GM12878 (cell line): ENCODE data around the gene ABCB9. TPM values are rescaled to one million over a fixed set of nuclear protein-coding genes. Genes with fewer than 3 reads are reported as not detected.
A peak's percentile ranks its signal among the peaks of the same experiment; 100 is the strongest.

Experiments used
- ATAC-seq: fragments of 200-7000 bp; cut with Tn5 transposase; 3 replicates; pipeline ENCODE4 v1.9.1; 2020; ENCODE audit warnings: mild to moderate bottlenecking, moderate library complexity
- BruUV-seq: library from RNA; stranded (reverse); fragments of 400-500 nt; replicated peaks from 2 replicates; lab custom pipeline; 2021; lab: Mats Ljungman, UMichigan
- CTCF ChIA-PET: fragments of 300-600 bp; sonication (Branson Sonifier 250); formaldehyde crosslinking; extraction: SDS; loops from one replicate; lab custom pipeline; 2021; ENCODE audit warnings: inconsistent platforms; lab: Yijun Ruan, JAX
- POLR2A ChIA-PET: fragments of 350-600 bp; formaldehyde crosslinking; extraction: SDS; loops from one replicate; lab custom pipeline; 2021; ENCODE audit warnings: inconsistent platforms; lab: Charles Lee
- RAD21 ChIA-PET: fragments of 300-600 bp; sonication (Branson Sonifier 250); formaldehyde crosslinking; loops from one replicate; lab custom pipeline; 2023; ENCODE audit warnings: antibody characterized with exemption; ENCODE audit not compliant: unreplicated experiment; lab: Charles Lee
- SMC1A ChIA-PET: fragments of 300-600 bp; sonication (Branson Sonifier 250); formaldehyde crosslinking; loops from one replicate; lab custom pipeline; 2023; ENCODE audit not compliant: unreplicated experiment, uncharacterized antibody; lab: Charles Lee
- DNase-seq: peaks from one replicate; pipeline ENCODE4 v3.0.0-alpha.2; 2011; ENCODE audit warnings: low read depth, low spot score
- FAIRE-seq: peaks from 3 replicates; lab custom pipeline; 2011; peaks lifted over from hg19 to GRCh38; lab: Jason Lieb, UNC
- H2AFZ ChIP-seq: 2 replicates; pipeline ENCODE4 v1.6.0; 2011; ENCODE audit warnings: low read depth, low read length, control low read depth; ENCODE audit not compliant: control insufficient read depth
- H3K27ac ChIP-seq: 2 replicates; pipeline ENCODE4 v1.5.1; 2011; ENCODE audit warnings: control low read depth; ENCODE audit not compliant: control insufficient read depth, insufficient read depth
- H3K27me3 ChIP-seq, 2 experiments: replicated peaks in 1 of 2; 2 replicates each; pipeline versions ENCODE4 v1.6.0 to v1.6.1; 2011; ENCODE audit warnings: low read length in 1 of 2; ENCODE audit not compliant: control insufficient read depth in 2 of 2, insufficient read depth in 2 of 2
- H3K36me3 ChIP-seq, 2 experiments: 2 replicates each; pipeline ENCODE4 v1.5.1; 2011; ENCODE audit warnings: low read length in 1 of 2; ENCODE audit not compliant: control insufficient read depth in 2 of 2, insufficient read depth in 2 of 2
- H3K4me1 ChIP-seq: 2 replicates; pipeline ENCODE4 v1.6.1; 2011; ENCODE audit warnings: mild to moderate bottlenecking, low read length, moderate library complexity, mixed read lengths; ENCODE audit not compliant: control insufficient read depth, insufficient read depth
- H3K4me2 ChIP-seq: 2 replicates; pipeline ENCODE4 v1.6.0; 2011; ENCODE audit warnings: control low read depth; ENCODE audit not compliant: control insufficient read depth, insufficient read depth
- H3K4me3 ChIP-seq: fragments of 200-600 bp; sonication (generic); 2 replicates; pipeline ENCODE4 v1.5.1; 2016
- H3K79me2 ChIP-seq: 2 replicates; pipeline ENCODE4 v1.6.0; 2011; ENCODE audit warnings: low read length; ENCODE audit not compliant: control insufficient read depth, insufficient read depth
- H3K9ac ChIP-seq: 2 replicates; pipeline ENCODE4 v1.8.0; 2011; ENCODE audit warnings: low read length, control low read depth, mixed read lengths; ENCODE audit not compliant: control insufficient read depth, insufficient read depth
- H3K9me3 ChIP-seq: replicated peaks from 3 replicates; pipeline ENCODE4 v1.5.1; 2011; ENCODE audit warnings: mild to moderate bottlenecking, low read length; ENCODE audit not compliant: control insufficient read depth, insufficient read depth
- H4K20me1 ChIP-seq: 2 replicates; pipeline ENCODE4 v1.6.0; 2011; ENCODE audit not compliant: control insufficient read depth, insufficient read depth
- MYB ChIP-seq: fragments of 150-350 bp; IDR thresholded peaks from 2 replicates; pipeline ENCODE4 v1.6.1; 2014; ENCODE audit warnings: mild to moderate bottlenecking, low read depth, low read length, borderline replicate concordance
- SMARCA5 ChIP-seq: fragments of 450-650 bp; IDR thresholded peaks from 2 replicates; pipeline ENCODE4 v1.6.1; 2017; ENCODE audit warnings: mild to moderate bottlenecking
- USF1 ChIP-seq: IDR thresholded peaks from 2 replicates; pipeline ENCODE4 v1.6.1; 2011; ENCODE audit warnings: borderline replicate concordance, low read depth, mild to moderate bottlenecking, moderate library complexity, mixed read lengths, low read length; ENCODE audit not compliant: insufficient read depth; ENCODE audit errors: extremely low read length
- WGBS: methylation state at CpG from one replicate; pipeline ENCODE4 v1.1.6; 2016; ENCODE audit warnings: low lambda C conversion rate; ENCODE audit not compliant: insufficient replicate concordance, insufficient coverage; ENCODE audit errors: missing lambda C conversion rate; 5-methylcytosine and 5-hydroxymethylcytosine counted together
- in situ Hi-C: fragments of 300-500 bp; cut with MboI; formaldehyde crosslinking; loops from 9 replicates; pipeline ENCODE4 v1.14.3; 2018; ENCODE audit warnings: mixed read lengths
- intact Hi-C: fragments of 100-400 bp; cut with micrococcal nuclease; formaldehyde crosslinking; loops from one replicate; pipeline ENCODE4 v1.14.2; 2022; ENCODE audit not compliant: unreplicated experiment
- polyA plus RNA-seq, 11 experiments: library from polyadenylated mRNA; depleted of rRNA in 4 of 11; unstranded in 6 of 11; stranded (reverse) in 5 of 11; fragments of >200 nt; fragmentation: Nextera tagmentation in 4 of 11; fragmentation: Illumina TruSeq in 1 of 11; extraction: Ambion mirVana in 4 of 11; extraction: Trizol in 1 of 11; gene quantifications; 1 replicate in 1 of 11; 2 replicates in 10 of 11; pipeline versions ENCODE4 v1.2.1 to v1.2.3, GENCODE V29; 2011 to 2016; ENCODE audit warnings: inconsistent platforms in 2 of 11, missing spikeins in 2 of 11, low read depth in 1 of 11
- total RNA-seq, 4 experiments: library from RNA; depleted of rRNA in 3 of 4; stranded (reverse); fragments of >200 nt in 3 of 4; fragmentation: Illumina TruSeq in 1 of 4; extraction: Trizol in 1 of 4; gene quantifications; 2 replicates each; pipeline versions ENCODE4 v1.2.1 to v1.2.3, GENCODE V29; 2013 to 2021

ABCB9 gene
- total and polyA plus RNA-seq, 10 of the 15 experiments (the other 5 are each of a cell fraction or from before 2014, with no cell fraction given), result 0.37 to 4.9 (median 3.1) TPM

GRCh38 chr12:122947352-122947792, 18.9 kb downstream of the ABCB9 start:
- RAD21 ChIA-PET, result interaction anchor here (0.5 to 0.9 kb wide), 2 partner anchors 20 to 27 kb away, joined by 3 read pairs; no protein-coding TSS in a partner anchor
- no peak overlapping the region; the same call in 1 of the 2 replicates for H3K4me2 ChIP-seq
- TF ChIP-seq MYB, result no peak
- TF ChIP-seq SMARCA5, result no peak
- peak; percentile 8 for TF ChIP-seq USF1
- TF ChIP-seq, all 136 proteins: peak for 1
- intact Hi-C loops (no loop called here), in situ Hi-C loops (no loop called here)
- BruUV-seq, result no TSS peak
- POLR2A ChIA-PET, result interaction anchor here (1.1 kb wide), 1 partner anchor 76 kb away, joined by 4 read pairs; no protein-coding TSS in a partner anchor
- SMC1A ChIA-PET, result interaction anchor here (1.0 to 3.0 kb wide), 3 partner anchors 20 to 154 kb away, joined by 3 to 14 read pairs (median 5); no protein-coding TSS in a partner anchor
- H4K20me1 ChIP-seq, result no peaks in the 10 kb centered on the region
- peaks cover 36% of the 10 kb centered on the region for H3K4me1 ChIP-seq
- FAIRE-seq (no peak), ATAC-seq (no peak), DNase-seq (no peak)
- H3K36me3 ChIP-seq, result no peaks in the 10 kb centered on the region
- H3K27me3 ChIP-seq, result no peaks in the 10 kb centered on the region
- no peak overlapping the region for H3K9ac ChIP-seq
- WGBS, result 56% methylated on average over 15 of the region's 15 CpGs
- no peaks in the 10 kb centered on the region for H3K79me2 ChIP-seq
- no peak overlapping the region for H3K27ac ChIP-seq
- CTCF ChIA-PET, result interaction anchor here (1.0 to 2.3 kb wide), 5 partner anchors 66 to 154 kb away, joined by 3 to 10 read pairs (median 3); no protein-coding TSS in a partner anchor
- H2AFZ ChIP-seq, result no peak overlapping the region
- H3K9me3 ChIP-seq, result no peaks in the 10 kb centered on the region; the same call in 2 of the 3 replicates
- no peak overlapping the region for H3K4me3 ChIP-seq
